ENCODE data around the gene LTBR.

LTBR gene

GRCh38 chr12:6346942-6347341 is 37.0 kb upstream of the LTBR start:
- DNase-seq (ENCODE audit: low spot score) = no peak

GRCh38 chr12:6347367-6348338 is 36.3 kb upstream of the LTBR start:
- no peak for DNase-seq (ENCODE audit: low spot score)

GRCh38 chr12:6351622-6352021 is 32.3 kb upstream of the LTBR start:
- DNase-seq (ENCODE audit: low spot score) = no peak

GRCh38 chr12:6352193-6353173 is 31.5 kb upstream of the LTBR start:
- DNase-seq (ENCODE audit: low spot score) = no peak

GRCh38 chr12:6354495-6355393 is 29.2 kb upstream of the LTBR start:
- DNase-seq (ENCODE audit: low spot score) = no peak

GRCh38 chr12:6355491-6356373 is 28.2 kb upstream of the LTBR start:
- DNase-seq (ENCODE audit: low spot score) = no peak

GRCh38 chr12:6356374-6356820 is 27.6 kb upstream of the LTBR start:
- DNase-seq (ENCODE audit: low spot score) = no peak

- DNase-seq (ENCODE audit: low spot score) = no peak
Measured at GRCh38 chr12:6358881-6359280, 25.1 kb upstream of the LTBR start.

- no peak for DNase-seq (ENCODE audit: low spot score)
Measured at GRCh38 chr12:6360080-6360571, 23.8 kb upstream of the LTBR start.

GRCh38 chr12:6360578-6361490 is 23.1 kb upstream of the LTBR start:
- DNase-seq (ENCODE audit: low spot score) = no peak

GRCh38 chr12:6361834-6362233 is 22.1 kb upstream of the LTBR start:
- DNase-seq (ENCODE audit: low spot score) = peak; percentile 44

- no peak for DNase-seq (ENCODE audit: low spot score)
Measured at GRCh38 chr12:6362403-6362802, 21.6 kb upstream of the LTBR start.

- DNase-seq (ENCODE audit: low spot score) = no peak
Measured at GRCh38 chr12:6363010-6363329, 21.0 kb upstream of the LTBR start.

GRCh38 chr12:6363330-6364043 is 20.5 kb upstream of the LTBR start:
- DNase-seq (ENCODE audit: low spot score) = peak; percentile 69

GRCh38 chr12:6364044-6364374 is 20.0 kb upstream of the LTBR start:
- DNase-seq (ENCODE audit: low spot score) = peak; percentile 22

GRCh38 chr12:6367065-6367968 is 16.6 kb upstream of the LTBR start:
- DNase-seq (ENCODE audit: low spot score) = peak; percentile 68

GRCh38 chr12:6367969-6368892 is 15.7 kb upstream of the LTBR start:
- DNase-seq (ENCODE audit: low spot score) = no peak
